Central memory CD4-positive, alpha-beta T cell (primary cell): ENCODE results near the gene FOXD4L3.
"Not testable (repeated sequence)": the region's sequence is repeated elsewhere in the genome, so short reads cannot be mapped to it uniquely, and the experiment has no call there.

Experiments
- DNase-seq: peaks from one replicate; pipeline ENCODE4 v3.0.0; 2022
- total RNA-seq, 3 experiments: gene quantifications; one replicate each; lab custom pipeline; 2026; lab: John Stamatoyannopoulos, UW

Gene FOXD4L3
- total RNA-seq: 0 to 0.07 (median 0) reads per million in 3 experiments

DNA sequence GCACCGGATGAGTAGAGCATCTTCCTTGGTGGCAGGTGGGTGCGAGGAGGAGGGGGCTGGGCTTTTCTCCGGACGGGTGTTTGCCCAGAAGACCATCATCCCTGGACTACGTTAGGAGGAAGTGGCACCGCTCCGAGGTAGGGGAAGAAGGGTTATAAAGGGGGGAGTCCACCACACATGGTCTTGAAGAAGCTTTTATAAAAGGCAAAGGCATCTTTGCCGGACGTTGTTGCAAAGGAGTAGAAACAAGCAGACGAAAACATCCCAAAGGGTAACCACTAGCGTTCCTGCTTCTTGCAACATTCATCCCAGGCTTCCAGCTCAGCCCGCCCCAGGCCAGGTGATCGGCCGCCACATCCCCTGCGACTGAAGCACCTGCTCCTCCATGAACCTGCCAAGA is at the start of gene FOXD4L3:
Gene FOXD4L3 (plus strand): TSS at position 301 of the 400 bp plus-strand sequence. CDS start 85 bp downstream, at position 386.
- DNase-seq: not testable (repeated sequence)

DNA sequence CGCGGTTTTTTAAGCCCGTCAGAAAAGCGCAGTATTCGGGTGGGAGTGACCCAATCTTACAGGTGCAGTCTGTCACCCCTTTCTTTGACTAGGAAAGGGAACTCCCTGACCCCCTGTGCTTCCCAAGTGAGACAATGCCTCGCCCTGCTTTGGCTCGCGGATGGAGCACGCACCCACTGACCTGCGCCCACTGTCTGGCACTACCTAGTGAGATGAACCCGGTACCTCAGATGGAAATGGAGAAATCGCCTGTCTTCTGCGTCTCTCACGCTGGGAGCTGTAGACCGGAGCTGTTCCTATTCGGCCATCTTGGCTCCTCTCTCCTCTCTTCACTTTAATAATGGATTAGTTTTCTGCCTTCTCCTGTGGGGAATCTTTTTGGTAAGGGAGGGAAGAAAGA is 21.6 kb upstream of the FOXD4L3 start:
- not testable (repeated sequence) for DNase-seq

DNA sequence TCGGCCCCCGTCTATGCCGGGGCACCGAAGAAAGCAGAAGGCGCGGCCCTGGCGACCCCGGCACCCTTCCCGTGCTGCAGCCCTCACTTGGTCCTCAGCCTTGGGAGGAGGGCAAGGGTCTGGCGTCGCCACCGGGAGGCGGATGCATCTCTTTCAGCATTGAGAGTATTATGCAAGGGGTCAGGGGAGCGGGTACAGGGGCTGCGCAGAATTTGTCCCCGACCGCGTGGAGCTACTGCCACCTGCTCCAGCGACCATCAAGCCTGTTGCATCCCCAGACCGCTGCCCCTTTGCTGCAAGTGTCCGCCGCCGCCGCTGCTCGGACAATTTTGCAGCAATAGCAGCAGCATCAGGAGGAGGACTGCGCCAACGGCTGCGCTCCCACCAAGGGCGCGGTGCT is 1.1 kb downstream of the FOXD4L3 start:
- DNase-seq: not testable (repeated sequence)

DNA sequence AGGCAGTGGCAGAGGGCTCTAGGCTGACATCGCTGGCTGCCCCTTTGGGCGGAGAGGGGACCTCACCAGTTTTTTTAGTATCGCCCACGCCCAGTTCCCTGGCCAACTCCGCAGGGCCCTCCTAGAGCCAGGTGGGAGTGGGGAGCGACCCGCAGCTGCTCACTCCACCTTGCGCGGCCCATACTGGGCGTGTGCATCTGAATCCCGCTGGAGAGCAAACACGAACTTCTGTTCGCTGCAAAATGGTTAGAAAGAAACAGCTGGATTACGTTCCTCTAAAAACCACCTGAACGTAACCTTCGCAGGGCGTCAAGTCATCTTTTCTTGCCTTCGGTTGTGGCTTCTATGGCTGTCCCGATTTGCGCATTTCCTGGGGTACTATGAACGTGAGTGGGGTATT is 1.5 kb downstream of the FOXD4L3 start:
- DNase-seq: not testable (repeated sequence)

DNA sequence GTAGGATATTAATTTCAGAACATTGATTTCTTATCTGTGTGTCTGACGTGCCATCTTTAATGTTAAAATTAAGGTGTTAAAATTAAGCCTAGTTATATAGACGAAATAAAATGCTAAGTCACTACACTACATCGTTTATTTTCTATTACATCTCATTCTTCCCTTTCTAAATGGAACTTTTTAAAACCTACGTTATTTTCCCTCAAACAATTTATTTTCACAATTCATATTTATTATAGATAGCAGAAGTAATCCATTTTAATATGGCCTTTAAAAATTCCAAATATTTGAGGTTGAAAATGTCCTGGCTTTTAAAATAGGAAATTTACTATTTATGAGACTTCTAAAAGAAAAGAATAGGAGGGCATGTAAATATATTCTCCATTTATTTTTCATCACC is 2.1 kb downstream of the FOXD4L3 start:
- DNase-seq: not testable (repeated sequence)

DNA sequence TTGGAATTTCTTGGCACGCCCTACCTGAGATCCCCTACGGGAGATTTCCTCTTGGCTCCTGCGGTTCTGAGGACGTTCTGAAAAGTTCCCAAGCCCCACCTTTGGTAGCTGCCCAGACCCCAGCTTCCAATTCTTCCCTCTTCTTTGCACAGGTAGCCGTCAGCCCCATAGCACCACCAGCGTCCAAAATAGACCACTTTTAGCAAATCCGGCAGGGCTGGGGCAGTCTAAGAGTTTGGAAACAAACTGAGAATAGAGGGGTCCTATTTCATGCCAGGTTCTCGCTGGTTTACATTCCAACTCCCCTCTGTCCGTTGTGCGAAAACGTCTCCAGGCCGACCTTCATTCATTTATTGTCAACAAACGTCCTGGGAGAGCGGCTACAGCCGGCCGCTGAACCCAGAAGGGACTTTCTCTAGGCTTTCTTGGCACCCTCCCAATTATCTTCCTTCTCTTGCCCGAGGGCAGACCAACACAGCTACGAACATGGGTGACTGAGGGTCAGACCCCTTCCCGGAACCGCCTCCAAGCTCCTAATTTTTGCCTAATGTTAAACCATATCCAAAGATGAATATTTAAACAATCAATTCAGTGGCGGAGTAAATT is 3.1 kb downstream of the FOXD4L3 start:
- not testable (repeated sequence) for DNase-seq

DNA sequence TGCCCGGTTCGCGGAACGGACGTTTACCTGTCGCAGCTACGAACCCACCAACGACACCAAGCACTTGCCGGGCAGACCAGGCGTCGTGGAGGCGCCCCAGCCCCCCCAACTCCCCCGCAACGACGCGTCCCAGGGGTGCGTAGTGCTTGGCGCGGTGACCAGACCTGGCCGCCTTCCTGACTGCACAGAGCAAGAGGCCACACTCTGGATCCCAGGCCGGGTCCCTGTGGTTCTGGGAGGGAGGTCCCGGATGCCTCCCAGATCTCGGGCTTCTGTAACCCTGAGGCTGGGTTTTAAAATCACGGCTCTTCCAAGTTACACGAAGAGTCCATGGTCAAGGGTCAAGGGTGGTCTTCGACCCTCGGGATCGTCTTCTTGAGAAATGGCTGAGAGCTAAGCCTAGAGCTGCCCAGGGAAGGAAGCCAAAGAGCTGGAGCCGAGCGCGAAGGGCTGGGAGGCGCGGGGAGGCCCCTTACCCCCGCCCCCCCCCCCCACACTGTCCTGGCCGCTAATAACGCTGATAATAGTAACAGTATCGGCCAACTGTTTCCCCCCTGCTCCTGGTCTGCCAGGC is 3.8 kb downstream of the FOXD4L3 start:
- not testable (repeated sequence) for DNase-seq

DNA sequence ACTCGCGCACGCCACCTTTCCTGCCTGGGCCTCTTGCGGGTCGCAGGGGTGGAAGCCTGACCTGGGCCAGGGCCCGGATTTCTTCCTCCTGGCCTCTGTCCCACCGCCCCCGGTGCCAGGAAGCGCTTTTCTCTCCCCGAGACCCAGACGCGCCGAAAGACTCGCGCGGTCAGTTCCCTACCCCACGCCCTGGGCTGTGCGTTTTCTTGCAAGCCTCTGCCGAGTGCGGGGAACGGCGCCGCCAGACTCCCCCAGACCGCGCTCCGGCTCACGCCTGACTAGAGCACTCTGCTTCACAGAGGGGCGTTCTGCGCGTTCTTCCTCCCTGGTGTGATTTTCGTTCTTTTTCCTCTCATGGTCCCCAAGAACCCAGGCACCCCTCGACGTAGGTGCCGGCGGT is 4.5 kb downstream of the FOXD4L3 start:
- DNase-seq: not testable (repeated sequence)

DNA sequence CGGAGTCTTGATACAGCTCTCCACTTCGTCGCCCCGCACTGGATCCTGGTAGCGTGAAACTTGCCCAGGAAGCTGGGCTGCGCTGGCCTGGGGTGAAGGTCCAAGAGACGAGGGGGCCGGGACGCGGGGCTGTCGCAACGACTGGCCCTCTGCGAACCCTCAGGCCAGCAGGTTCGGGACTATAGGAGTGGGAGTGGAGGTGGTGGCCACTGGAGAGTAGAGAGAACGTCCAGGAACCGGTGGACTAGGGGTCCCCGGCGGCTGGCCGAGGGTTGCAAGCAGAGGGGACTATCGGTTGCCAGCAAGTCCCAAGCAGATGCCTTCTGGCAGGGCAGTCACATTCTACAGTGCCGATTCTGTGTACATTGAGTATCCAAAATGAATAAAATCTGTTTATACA is 5.0 kb downstream of the FOXD4L3 start:
- DNase-seq: not testable (repeated sequence)

DNA sequence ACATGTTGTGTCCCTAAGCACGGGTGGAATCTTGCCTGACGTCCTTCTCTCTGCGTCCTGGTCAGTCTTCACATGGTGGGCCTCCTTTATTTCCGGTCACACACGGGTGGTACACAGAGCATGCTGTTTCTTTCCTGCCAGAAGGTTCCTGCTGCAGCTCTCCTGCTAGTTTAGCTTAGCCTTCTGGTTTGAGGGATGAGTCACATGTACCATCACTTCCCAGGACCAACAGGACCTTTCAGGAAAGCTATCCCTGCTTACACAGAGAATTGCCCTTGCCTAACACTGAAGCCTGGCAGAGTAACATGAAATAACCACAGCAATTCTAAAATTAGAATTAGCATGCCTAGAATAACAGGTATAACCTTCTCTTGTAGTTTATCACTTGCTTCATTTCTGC is 8.5 kb downstream of the FOXD4L3 start:
- not testable (repeated sequence) for DNase-seq

DNA sequence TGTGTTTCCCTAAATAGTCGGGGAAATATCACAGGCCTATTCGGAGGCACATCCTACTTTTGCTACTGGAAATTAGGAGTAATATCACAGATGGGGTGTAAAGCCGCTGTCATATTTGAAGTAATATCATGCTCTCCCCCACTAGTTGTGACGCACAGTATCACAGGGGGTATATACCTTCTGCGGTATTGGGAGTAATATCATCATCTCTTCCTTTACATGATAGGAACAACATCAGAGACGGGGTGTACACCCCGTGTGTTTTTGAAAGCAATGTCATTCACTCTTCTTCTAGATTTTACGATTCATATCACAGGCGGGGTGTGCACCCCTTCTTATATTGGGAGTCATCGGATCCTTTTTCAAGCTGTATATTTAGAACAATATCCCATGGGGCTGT is 15.5 kb downstream of the FOXD4L3 start:
- DNase-seq: not testable (repeated sequence)

DNA sequence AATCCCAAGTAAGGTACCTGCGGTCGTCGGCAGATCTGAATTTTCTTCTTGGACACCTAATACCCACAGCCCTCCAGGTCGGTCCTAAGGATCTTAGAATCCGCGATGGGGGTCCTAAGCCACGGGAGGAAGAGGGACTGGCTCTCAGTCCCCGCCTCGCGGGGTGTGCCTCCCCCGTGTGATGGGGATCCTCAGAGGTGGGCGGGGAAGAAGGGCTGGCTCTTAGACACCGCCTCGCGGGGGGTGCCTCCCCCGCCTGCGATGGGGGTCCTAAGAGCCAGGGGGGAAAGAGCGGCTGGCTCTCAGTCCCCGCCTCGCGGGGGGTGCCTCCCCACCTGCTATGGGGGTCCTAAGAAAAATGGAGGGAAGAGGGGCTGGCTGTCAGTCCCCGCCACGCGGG is 21.1 kb downstream of the FOXD4L3 start:
- not testable (repeated sequence) for DNase-seq

DNA sequence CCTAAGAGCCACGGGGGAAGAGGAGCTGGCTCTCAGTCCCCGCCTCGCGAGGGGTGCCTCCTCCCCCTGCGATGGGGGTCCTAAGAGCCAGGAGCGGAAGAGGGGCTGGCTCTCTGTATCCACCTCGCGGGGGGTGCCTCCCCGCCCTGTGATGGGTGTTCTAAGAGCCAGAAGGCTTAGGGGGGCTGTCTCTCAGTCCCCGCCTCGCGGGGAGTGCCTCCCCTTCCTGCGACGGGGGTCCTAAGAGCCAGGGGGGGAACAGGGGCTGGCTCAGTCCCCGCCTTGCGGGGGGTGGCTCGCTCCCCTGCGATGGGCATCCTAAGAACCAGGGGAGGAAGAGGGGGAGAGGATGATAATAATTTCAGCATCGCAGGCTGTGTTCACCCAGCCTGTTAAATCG is 21.9 kb downstream of the FOXD4L3 start:
- DNase-seq: not testable (repeated sequence)

DNA sequence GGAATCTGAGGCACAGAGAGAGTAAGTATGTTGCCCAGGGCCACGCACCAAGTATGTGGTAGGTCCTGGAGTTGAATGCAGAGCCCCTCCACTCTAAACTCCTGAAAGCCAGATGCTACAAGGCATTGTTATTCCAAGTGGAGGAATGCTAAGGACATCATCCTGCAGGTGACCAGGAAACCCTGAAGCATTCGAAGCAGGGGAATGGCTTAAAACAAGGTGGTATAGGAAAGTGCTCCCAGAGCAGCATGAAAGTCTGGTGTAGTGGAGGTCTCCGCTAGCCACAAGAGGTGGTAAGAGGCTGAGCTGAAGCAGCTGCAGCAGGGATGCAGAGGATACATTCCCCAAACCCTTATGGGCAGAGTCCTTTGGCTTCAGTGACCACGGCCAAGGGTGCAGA is 26.4 kb downstream of the FOXD4L3 start:
- not testable (repeated sequence) for DNase-seq

DNA sequence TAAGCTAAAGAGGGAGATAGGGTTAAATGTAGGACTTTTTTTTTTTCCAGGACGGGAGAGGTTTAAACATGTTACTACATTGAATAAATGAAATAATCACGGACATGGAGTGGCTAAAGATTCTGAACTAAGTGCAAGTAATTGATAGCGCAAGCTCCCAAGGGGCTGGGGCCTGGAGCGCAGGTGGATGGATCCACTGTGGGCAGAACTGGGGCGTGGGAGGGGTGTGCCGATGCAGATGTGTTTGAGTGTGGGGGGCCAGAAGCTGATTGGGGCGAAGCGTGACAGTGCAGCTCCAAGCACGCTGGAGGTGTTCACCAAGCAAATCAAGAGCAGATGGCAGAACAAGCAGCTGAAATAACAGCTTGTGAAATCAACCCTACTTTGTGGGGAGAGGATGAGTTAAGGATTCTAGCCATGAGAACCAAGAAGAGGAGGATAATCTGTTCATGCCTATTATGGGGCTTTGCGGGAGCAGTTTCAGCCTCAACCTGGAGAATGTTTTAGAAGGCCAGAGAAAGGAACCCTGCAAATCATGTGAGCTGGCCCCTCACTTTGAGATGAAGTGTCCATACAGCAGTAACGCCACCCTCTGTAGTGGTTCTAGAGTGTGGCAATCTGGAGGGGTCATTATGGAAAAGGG is 28.0 kb downstream of the FOXD4L3 start:
- DNase-seq: not testable (repeated sequence)

DNA sequence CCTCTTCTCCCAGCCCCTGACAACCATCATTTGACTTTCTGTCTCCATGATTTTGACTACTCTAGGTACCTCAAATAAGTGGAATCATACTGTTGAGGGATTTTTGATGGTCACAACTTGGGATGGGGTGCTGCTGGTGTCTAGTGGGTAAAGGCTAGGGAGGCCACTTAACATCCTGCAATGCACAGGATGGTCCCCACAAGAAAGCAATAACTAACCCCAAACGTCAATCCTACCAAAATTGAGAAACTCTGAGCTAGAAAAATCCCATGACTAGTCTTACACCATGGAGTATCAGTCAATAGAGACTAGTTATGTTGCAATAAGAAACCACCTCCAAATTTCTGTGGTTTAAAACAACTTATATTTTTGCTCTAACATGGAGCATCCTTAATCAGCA is 29.5 kb downstream of the FOXD4L3 start:
- DNase-seq: not testable (repeated sequence)

DNA sequence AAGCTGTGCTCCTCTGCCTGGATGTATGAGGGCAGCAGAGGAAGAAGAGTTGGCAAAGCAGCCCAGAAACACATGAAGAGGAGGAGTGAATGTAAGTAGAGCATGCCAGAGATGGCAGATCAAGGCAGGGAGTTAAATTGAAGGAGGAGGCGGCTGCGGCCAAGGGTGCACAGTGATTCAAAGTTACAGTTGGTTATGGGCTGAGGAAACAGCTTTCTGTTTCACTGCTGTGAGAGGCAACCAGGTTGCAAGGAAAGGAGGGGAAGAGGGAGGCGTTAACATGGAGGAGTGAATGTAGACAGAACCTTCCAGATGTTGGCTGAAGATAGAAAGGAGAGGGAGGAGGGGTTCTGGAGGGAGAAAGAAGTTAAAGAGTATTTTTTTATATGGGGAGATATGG is 33.3 kb downstream of the FOXD4L3 start:
- DNase-seq: not testable (repeated sequence)

DNA sequence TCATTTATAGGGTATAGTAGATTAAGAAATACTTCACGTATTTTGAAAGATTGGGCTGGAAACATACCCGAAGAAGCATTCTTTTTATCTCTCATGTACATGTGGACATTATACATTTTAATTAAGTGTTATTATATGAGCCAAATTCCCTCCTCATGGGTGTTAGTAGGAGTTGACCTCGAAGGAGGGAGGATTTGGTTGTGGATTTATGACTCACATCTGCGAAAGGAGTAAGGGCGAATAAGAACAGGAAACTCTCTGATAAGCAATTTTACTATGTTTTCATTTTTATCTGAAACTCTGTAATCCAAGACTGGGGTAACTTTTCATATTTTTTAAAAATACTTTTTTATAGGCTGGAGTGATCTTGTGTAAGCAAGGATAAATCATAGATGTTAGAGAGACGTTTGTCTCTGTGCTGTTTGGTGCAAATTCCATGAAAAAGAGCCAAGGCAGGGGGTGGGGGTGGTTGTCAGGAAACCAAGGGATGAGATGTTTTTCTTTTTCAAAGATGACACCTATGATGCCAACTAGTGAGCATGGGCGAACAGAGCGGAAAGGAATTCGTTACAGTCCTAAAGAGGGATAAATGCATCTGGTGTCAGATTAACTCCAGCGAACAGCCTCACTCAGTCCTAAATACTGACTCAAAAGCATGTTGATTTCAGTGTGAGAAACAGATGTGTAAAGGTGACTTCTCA is 34.1 kb downstream of the FOXD4L3 start:
- DNase-seq: not testable (repeated sequence)

DNA sequence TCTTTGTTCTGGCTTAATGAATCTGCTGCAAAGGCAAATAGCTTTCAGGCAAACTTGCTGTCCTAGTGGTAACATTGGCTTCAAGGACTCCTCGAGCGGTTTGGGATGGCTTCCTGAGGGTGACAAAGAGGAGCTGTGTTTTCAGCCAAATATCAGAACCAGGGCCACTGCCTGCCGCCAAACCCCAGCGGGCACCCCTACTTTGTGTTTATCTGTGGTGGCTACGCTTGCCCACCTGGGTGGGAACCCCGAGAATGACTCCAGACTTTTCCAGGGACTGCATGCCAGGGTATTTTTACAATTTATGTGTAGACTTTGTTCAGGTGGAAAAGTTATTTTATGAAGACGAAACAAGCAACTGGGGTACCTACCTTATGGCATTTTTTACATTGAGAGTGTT is 35.3 kb downstream of the FOXD4L3 start:
- not testable (repeated sequence) for DNase-seq

DNA sequence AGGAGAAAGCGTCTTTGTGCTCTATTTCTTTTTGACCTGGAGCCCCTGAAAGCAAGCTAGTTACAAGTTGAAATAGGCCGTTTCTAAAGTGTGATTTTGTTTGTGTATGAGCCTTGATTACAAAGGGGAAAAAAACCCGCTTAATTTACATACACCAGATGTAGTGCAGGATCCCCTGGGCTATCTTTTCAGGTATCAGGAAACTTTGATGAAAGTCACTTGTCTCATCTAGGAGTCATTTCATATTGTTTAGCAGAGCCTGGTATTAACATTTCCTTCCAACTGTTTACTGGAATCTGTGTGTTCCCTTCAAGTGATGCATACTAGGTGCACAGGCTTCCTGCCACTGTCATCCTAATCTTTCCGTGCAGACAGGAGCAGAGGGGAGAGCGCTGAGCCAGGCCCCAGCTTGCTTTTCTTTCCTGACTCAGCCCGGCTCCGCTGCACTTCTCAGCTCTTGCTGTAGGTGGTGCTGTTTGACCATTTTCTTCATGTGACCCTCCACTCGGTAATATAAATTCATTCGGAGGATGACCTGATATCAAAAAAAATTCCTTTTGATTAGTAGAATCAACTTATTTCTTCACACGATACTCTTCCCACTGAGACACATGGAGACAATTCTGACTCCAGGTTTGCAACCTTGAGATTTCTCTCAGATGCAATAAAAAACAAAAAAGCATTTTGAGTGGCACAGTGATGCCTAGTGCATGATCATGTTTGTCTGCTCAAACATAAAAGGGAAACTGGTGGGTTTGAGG is 39.8 kb downstream of the FOXD4L3 start:
- not testable (repeated sequence) for DNase-seq

DNA sequence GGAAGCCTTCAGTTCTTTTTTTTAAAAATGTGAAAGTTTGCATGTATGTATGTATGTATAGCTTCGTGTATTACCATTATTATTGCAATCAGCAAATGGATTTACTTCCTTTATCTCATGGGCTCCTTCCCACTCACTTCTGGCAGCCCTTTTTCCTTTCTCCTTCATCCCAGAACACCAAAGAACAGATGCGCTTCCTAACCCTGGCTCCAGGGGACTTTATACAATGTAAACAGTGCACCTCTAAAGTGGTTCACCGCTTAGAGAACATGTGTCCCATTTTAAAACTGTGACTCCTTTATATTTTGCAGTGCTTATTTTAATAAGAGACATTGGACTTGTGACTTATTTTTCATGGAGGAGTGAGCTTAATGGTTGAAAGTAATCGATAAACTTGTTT is 40.6 kb downstream of the FOXD4L3 start:
- not testable (repeated sequence) for DNase-seq

DNA sequence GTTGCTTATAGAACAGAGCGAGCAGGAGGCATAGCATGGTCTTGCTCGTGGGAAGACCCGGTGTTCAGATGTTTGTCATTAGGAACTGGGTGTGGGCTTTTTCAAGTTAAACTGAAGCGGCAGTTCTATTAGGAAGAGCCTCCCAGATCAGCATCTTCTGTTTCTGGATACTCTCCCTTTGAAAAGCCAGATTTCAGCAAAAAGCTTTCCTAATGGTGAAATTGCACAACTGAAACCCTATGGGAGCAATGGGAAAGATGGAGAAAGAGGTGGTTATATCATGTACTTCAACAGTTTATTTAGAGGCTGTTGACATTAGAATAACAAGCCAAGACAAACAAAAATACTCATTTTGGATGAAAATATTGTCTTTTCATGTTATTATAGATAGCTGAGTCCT is 41.3 kb downstream of the FOXD4L3 start:
- DNase-seq: not testable (repeated sequence)

DNA sequence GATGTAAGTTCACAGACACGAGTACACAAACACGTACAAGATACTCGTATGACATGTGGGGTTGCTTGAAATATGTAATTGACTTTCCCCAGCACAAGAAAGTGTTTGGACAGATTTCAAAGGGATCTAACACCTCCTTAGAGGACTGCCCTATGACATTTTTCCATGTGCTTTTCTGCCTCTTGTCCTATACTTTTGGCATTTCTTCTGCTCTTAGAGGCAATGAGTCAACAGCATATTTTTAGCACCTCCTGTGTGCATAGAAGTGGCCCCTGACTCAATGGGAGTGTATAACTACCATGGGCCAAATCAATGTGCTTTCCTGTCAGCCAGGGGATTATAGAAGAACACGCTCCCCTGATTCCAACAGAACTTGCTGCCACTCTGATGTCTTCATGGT is 49.0 kb downstream of the FOXD4L3 start:
- DNase-seq: not testable (repeated sequence)
